Esophagus squamous epithelium (tissue), 4 donors: ENCODE measurements around the gene GJA1.

Experiments
- POLR2A ChIP-seq, 4 donors: fragments of 450-650 bp; IDR thresholded peaks; one replicate each; pipeline ENCODE4 v1.6.1; 2017; ENCODE audit warnings: antibody characterized with exemption in 4 of 4, mild to moderate bottlenecking in 4 of 4, moderate library complexity in 3 of 4
- TF ChIP-seq, protein P1 (sequence below), 6 experiments: fragments of 450-650 bp in 4 of 6; fragments of 200-600 bp in 2 of 6; sonication (generic) in 2 of 6; IDR thresholded peaks; one replicate each; pipeline ENCODE4 v1.5.1; 2016 to 2019; ENCODE audit warnings: antibody characterized with exemption in 6 of 6, mild to moderate bottlenecking in 4 of 6, moderate library complexity in 4 of 6

- TF ChIP-seq, protein P1, sequence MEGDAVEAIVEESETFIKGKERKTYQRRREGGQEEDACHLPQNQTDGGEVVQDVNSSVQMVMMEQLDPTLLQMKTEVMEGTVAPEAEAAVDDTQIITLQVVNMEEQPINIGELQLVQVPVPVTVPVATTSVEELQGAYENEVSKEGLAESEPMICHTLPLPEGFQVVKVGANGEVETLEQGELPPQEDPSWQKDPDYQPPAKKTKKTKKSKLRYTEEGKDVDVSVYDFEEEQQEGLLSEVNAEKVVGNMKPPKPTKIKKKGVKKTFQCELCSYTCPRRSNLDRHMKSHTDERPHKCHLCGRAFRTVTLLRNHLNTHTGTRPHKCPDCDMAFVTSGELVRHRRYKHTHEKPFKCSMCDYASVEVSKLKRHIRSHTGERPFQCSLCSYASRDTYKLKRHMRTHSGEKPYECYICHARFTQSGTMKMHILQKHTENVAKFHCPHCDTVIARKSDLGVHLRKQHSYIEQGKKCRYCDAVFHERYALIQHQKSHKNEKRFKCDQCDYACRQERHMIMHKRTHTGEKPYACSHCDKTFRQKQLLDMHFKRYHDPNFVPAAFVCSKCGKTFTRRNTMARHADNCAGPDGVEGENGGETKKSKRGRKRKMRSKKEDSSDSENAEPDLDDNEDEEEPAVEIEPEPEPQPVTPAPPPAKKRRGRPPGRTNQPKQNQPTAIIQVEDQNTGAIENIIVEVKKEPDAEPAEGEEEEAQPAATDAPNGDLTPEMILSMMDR (IDR thresholded peaks at IDR 0.05): no peak
- no peak for TF ChIP-seq POLR2A (IDR thresholded peaks at IDR 0.05)
Observed at GRCh38 chr6:121441477-121441876, 6.0 kb downstream of the GJA1 start.
